Activated CD4-positive, alpha-beta T cell treated with anti-CD3 and anti-CD28 coated beads, Interleukin-2, amount 50 U/mL, for 16 hours (primary cell): Measurements from ENCODE around the gene CORO2B.
"Not testable (repeated sequence)": the region's sequence is repeated elsewhere in the genome, so short reads cannot be mapped to it uniquely, and the experiment has no call there.

Source experiments
- DNase-seq: peaks from one replicate; pipeline ENCODE4 v3.0.0-alpha.2; 2020

CORO2B gene

GRCh38 chr15:68632101-68632500 is 53.3 kb downstream of the CORO2B start:
- DNase-seq, result no peak

GRCh38 chr15:68633231-68634121 is 54.7 kb downstream of the CORO2B start:
- no peak for DNase-seq

GRCh38 chr15:68634122-68634482 is 55.3 kb downstream of the CORO2B start:
- DNase-seq, result no peak

- no peak for DNase-seq
Observed at GRCh38 chr15:68634531-68634930, 55.7 kb downstream of the CORO2B start.

- DNase-seq, result no peak
Observed at GRCh38 chr15:68635141-68635540, 56.3 kb downstream of the CORO2B start.

GRCh38 chr15:68636256-68636655 is 57.5 kb downstream of the CORO2B start:
- no peak for DNase-seq

GRCh38 chr15:68637767-68638404 is 59.1 kb downstream of the CORO2B start:
- DNase-seq, result no peak

- no peak for DNase-seq
Observed at GRCh38 chr15:68638953-68639515, 60.2 kb downstream of the CORO2B start.

GRCh38 chr15:68639926-68640600 is 61.3 kb downstream of the CORO2B start:
- no peak for DNase-seq

- no peak for DNase-seq
Observed at GRCh38 chr15:68640791-68641331, 62.1 kb downstream of the CORO2B start.

- DNase-seq, result no peak
Observed at GRCh38 chr15:68641376-68641775, 62.6 kb downstream of the CORO2B start.

GRCh38 chr15:68642491-68642845 is 63.7 kb downstream of the CORO2B start:
- no peak for DNase-seq

- DNase-seq, result no peak
Observed at GRCh38 chr15:68643216-68643830, 64.5 kb downstream of the CORO2B start.

GRCh38 chr15:68644083-68644904 is 65.5 kb downstream of the CORO2B start:
- no peak for DNase-seq

GRCh38 chr15:68644996-68645395 is 66.2 kb downstream of the CORO2B start:
- DNase-seq, result no peak

GRCh38 chr15:68646156-68646555 is 67.4 kb downstream of the CORO2B start:
- DNase-seq, result no peak

- no peak for DNase-seq
Observed at GRCh38 chr15:68646696-68647095, 67.9 kb downstream of the CORO2B start.

- DNase-seq, result not testable (repeated sequence)
Observed at GRCh38 chr15:68647361-68647760, 68.6 kb downstream of the CORO2B start.

GRCh38 chr15:68650901-68651709 is 72.3 kb downstream of the CORO2B start:
- DNase-seq, result peak; percentile 46

GRCh38 chr15:68651916-68652525 is 73.2 kb downstream of the CORO2B start:
- no peak for DNase-seq
